ENCODE measurements around the gene PLA2G6.

DNA sequence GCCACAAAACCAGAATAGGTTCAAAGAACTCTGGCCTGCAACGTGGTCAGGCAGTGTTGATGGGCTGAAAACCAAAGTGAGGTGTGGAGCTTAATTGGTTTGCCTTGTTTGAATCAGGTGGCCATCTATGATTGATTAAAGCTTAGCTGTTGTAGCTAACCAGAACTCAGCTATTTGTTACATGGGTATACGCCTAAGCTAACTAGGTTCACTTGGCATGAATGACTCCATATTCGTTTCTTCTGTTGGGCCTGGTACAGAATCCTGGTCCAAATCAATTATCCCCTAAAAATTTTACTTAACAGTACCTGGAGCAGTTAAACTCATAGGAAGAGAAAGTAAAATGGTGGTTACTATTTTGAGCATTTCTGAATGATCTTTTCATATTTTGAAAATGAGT, 63.4 kb downstream of the PLA2G6 start:
- TF ChIP-seq, protein P1, sequence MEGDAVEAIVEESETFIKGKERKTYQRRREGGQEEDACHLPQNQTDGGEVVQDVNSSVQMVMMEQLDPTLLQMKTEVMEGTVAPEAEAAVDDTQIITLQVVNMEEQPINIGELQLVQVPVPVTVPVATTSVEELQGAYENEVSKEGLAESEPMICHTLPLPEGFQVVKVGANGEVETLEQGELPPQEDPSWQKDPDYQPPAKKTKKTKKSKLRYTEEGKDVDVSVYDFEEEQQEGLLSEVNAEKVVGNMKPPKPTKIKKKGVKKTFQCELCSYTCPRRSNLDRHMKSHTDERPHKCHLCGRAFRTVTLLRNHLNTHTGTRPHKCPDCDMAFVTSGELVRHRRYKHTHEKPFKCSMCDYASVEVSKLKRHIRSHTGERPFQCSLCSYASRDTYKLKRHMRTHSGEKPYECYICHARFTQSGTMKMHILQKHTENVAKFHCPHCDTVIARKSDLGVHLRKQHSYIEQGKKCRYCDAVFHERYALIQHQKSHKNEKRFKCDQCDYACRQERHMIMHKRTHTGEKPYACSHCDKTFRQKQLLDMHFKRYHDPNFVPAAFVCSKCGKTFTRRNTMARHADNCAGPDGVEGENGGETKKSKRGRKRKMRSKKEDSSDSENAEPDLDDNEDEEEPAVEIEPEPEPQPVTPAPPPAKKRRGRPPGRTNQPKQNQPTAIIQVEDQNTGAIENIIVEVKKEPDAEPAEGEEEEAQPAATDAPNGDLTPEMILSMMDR (IDR thresholded peaks at IDR 0.05): no peak
- TF ChIP-seq POLR2A (IDR thresholded peaks at IDR 0.05): no peak
- TF ChIP-seq POLR2AphosphoS5 (IDR thresholded peaks at IDR 0.05; ENCODE audit: insufficient read depth in 1 of 2, low read depth in 1 of 2): no peak
